Ectodermal cell (in vitro differentiated cells): ENCODE data around the gene NRARP.

Source experiments
- H3K27ac ChIP-seq: 2 replicates; pipeline ENCODE4 v1.7.0; 2013; ENCODE audit warnings: mild to moderate bottlenecking, low read depth, low read length; ENCODE audit not compliant: insufficient read depth, poor library complexity, severe bottlenecking
- H3K27me3 ChIP-seq: 2 replicates; pipeline ENCODE4 v1.7.0; 2013; ENCODE audit warnings: mild to moderate bottlenecking, low read length; ENCODE audit not compliant: insufficient read depth, control insufficient read depth, poor library complexity, severe bottlenecking
- H3K36me3 ChIP-seq: one replicate; pipeline ENCODE4 v1.7.0; 2013; ENCODE audit warnings: low read length; ENCODE audit not compliant: control insufficient read depth, insufficient read depth
- H3K4me1 ChIP-seq: one replicate; pipeline ENCODE4 v1.7.0; 2013; ENCODE audit warnings: low read length; ENCODE audit not compliant: control insufficient read depth, insufficient read depth
- H3K4me3 ChIP-seq: 2 replicates; pipeline ENCODE4 v1.7.0; 2013; ENCODE audit warnings: low read depth, low read length, control low read depth; ENCODE audit not compliant: insufficient read depth
- H3K9me3 ChIP-seq: 2 replicates; pipeline ENCODE4 v1.7.0; 2013; ENCODE audit warnings: mild to moderate bottlenecking, low read length, moderate library complexity; ENCODE audit not compliant: control insufficient read depth
- WGBS, 2 experiments: methylation state at CpG; one replicate each; pipeline ENCODE4 v1.1.7; 2013; ENCODE audit warnings: missing lambda C conversion rate in 2 of 2; 5-methylcytosine and 5-hydroxymethylcytosine counted together

NRARP gene

GRCh38 chr9:137304383-137305059 is 2.5 kb upstream of the NRARP start:
- WGBS, 2 experiments: 76 to 81% methylated on average over 16 of the region's 16 CpGs
- H3K27ac ChIP-seq: peak overlapping the region; percentile 63
- H3K36me3 ChIP-seq: no peaks in the 10 kb centered on the region
- H3K9me3 ChIP-seq: no peaks in the 10 kb centered on the region
- peaks cover 57% of the 10 kb centered on the region for H3K4me1 ChIP-seq
- H3K4me3 ChIP-seq: no peak overlapping the region
- H3K27me3 ChIP-seq: peaks cover 12% of the 10 kb centered on the region

- H3K27ac ChIP-seq: no peak overlapping the region
- WGBS, 2 experiments: 87 to 88% methylated on average over 22 of the region's 22 CpGs
- peaks cover 61% of the 10 kb centered on the region for H3K4me1 ChIP-seq
- H3K36me3 ChIP-seq: no peaks in the 10 kb centered on the region
- no peaks in the 10 kb centered on the region for H3K9me3 ChIP-seq
- H3K4me3 ChIP-seq: no peak overlapping the region
- peaks cover 12% of the 10 kb centered on the region for H3K27me3 ChIP-seq
These were observed 1.9 kb upstream of the NRARP start for GRCh38 chr9:137303893-137304382.

DNA sequence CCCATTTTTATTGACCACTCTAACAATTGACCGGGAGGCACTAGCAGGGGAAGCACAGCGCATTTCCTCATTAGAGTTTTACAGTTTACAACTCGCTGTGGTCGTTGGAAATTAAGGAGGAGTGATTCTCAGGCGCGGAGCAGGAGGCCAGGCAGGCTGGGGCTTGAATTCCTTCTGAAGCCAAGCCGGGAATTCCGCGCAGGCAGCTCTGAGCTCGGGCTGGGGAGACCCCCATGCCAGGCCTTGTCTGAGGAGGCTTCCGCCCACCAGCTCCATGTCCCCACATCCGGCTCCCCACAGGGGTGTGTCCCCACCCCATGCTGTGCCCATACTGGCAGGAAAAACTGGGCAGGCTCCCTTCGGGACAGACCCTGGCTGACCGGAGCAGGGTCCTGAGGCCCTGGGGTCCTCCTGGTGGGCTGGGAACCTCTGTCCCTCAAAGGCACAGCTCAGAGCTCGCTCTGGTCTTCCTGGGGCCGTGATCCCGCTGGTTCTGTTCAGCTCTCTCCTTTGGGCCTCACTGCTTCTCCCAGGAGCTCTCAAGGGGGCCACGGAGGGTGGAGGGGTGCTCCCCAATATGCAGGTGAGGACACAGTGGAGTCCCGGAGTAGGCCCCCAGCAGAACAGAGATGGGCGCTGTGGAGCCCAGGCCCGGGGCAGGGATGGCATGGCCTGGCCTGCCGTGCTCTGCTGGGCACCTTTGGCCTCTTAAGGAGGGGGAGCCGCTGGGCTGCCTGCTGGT is 1.3 kb upstream of the NRARP start:
- 54 to 58% methylated on average over 23 of the region's 23 CpGs for WGBS, 2 experiments
- H3K27ac ChIP-seq: peak overlapping the region; percentile 1
- no peaks in the 10 kb centered on the region for H3K9me3 ChIP-seq
- H3K4me3 ChIP-seq: peak overlapping the region; percentile 24
- peaks cover 16% of the 10 kb centered on the region for H3K27me3 ChIP-seq
- H3K36me3 ChIP-seq: no peaks in the 10 kb centered on the region
- peaks cover 67% of the 10 kb centered on the region for H3K4me1 ChIP-seq

DNA sequence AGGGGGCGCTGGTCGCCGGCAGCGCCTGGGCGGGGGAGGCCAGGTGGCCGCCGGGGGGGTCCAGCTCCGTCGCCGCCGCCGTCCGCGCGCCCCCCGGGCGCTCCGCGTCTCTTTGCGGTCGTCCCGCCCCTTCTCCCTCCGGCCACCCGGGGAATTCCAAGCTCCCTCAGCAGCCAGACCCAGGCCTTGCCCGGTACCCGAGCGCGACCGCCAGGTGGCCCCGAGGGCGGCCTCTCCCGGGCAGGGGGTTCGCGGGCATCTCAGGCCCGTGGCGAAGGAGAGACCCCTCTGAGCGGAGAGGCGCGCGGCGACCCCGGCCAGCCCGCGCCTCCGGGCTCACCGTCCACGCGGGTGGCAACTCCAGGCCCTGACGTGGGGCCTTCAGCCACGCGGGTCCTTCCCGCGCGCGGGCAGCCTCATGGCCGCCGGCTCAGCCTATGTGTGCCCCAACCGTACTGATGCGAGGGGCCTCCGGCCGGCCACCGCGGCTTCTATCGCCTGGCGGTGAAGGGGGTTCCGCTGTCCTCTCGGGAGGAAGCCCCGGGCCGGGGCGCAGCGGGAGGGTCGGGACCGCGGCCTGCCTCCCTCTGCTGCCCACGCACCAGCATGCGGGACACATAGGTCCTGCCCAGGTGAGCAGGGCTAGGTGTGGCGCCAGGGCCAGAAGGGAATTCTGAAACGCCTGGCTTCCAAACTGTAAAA is 529 bp upstream of the NRARP start:
- WGBS, 2 experiments: 4 to 5% methylated on average over 78 of the region's 78 CpGs
- H3K27me3 ChIP-seq: peaks cover 22% of the 10 kb centered on the region
- H3K27ac ChIP-seq: peak overlapping the region; percentile 1
- H3K4me3 ChIP-seq: peak overlapping the region; percentile 24
- no peaks in the 10 kb centered on the region for H3K9me3 ChIP-seq
- H3K4me1 ChIP-seq: peaks cover 71% of the 10 kb centered on the region
- no peaks in the 10 kb centered on the region for H3K36me3 ChIP-seq

DNA sequence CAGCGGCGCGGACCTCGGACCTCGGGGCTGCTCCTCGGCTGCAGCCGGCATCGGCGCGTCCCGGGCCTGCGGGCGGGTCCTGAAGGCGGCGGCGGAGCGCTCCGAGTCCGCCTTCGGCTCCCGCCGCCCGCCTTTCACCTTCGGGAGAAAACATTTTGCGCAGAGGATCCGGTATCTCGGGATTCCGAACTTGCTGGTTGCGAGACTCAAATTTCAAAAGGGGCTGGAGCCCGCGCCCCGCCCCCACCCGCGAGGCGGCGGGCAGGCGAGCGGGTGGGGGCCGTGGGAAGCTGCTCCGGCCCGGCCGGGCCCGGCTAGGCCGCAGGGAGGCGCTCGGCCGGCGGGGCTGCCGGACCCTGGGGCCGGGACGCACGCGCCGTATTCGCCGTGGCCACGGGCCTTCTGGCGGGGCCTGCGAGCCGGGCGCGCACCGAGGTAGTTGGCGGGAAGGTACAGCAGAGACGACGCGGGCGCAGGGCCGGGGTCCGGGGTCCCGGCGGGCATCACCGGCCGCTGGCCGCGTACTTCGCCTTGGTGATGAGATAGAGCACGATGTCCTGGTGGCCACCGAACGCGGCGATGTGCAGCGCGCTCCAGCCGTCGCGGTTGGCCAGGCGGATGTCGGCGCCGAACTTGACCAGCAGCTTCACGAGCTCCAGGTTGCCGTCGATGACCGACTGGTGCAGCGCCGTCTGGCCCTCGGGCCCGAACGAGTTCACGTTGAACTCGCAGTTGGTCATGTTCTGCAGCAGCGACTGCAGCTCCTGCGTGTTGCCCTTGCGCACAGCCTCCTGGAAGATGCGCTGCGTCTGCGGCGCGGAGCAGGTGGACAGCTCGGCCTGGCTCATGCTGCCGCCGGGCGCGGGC is 757 bp downstream of the NRARP start:
- 0% methylated on average over 115 of the region's 115 CpGs for WGBS, 2 experiments
- H3K27me3 ChIP-seq: peaks cover 35% of the 10 kb centered on the region
- no peaks in the 10 kb centered on the region for H3K9me3 ChIP-seq
- peaks cover 69% of the 10 kb centered on the region for H3K4me1 ChIP-seq
- H3K27ac ChIP-seq: peak overlapping the region; percentile 80
- H3K36me3 ChIP-seq: no peaks in the 10 kb centered on the region
- H3K4me3 ChIP-seq: peak overlapping the region; percentile 75

GRCh38 chr9:137300567-137301080 is 1.4 kb downstream of the NRARP start:
- peaks cover 65% of the 10 kb centered on the region for H3K4me1 ChIP-seq
- H3K9me3 ChIP-seq: no peaks in the 10 kb centered on the region
- peak overlapping the region; percentile 75 for H3K4me3 ChIP-seq
- peaks cover 42% of the 10 kb centered on the region for H3K27me3 ChIP-seq
- no peaks in the 10 kb centered on the region for H3K36me3 ChIP-seq
- H3K27ac ChIP-seq: peak overlapping the region; percentile 80
- WGBS, 2 experiments: 0 to 1% methylated on average over 25 of the region's 25 CpGs

- peaks cover 47% of the 10 kb centered on the region for H3K27me3 ChIP-seq
- 1 to 2% methylated on average over 15 of the region's 16 CpGs for WGBS, 2 experiments
- H3K4me3 ChIP-seq: peak overlapping the region; percentile 75
These were observed 2.1 kb downstream of the NRARP start for GRCh38 chr9:137299938-137300337.

DNA sequence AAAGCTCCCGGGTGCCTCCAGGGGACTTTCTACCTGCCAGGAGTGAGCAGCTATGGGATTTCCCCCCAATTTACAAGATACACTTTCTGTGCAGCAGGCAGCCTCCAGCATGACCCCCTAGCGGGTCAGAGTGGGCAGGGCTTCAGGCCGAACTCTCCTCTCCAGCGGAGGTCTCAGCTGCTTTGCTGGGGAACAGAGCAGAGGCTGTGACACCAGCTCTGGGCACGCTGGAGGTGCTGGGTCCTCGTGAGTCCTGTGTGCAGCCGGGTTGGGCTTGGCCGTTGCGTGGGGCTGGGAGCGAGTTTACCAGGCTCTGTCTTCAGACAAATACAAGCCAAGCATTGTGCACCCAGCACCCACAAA is 2.9 kb downstream of the NRARP start:
- Histone ChIP-seq H3K27me3 (peaks cover 55% of the 10 kb centered on the region), H3K36me3 (no peaks in the 10 kb centered on the region), H3K4me1 (peaks cover 52% of the 10 kb centered on the region), H3K9me3 (no peaks in the 10 kb centered on the region), H3K4me3 (peak overlapping the region; percentile 75), H3K27ac (no peak overlapping the region)
- WGBS, 2 experiments: 3 to 5% methylated on average over 10 of the region's 10 CpGs

More at GRCh38 chr9:137299938-137300337, 2.1 kb downstream of the NRARP start:
- H3K4me1 ChIP-seq: peaks cover 59% of the 10 kb centered on the region
- no peaks in the 10 kb centered on the region for H3K9me3 ChIP-seq
- no peak overlapping the region for H3K27ac ChIP-seq
- no peaks in the 10 kb centered on the region for H3K36me3 ChIP-seq

- H3K27me3 ChIP-seq: peaks cover 56% of the 10 kb centered on the region
- 29 to 32% methylated on average over 24 of the region's 24 CpGs for WGBS, 2 experiments
- peak overlapping the region; percentile 75 for H3K4me3 ChIP-seq
- H3K9me3 ChIP-seq: no peaks in the 10 kb centered on the region
- peaks cover 46% of the 10 kb centered on the region for H3K4me1 ChIP-seq
- H3K27ac ChIP-seq: no peak overlapping the region
- H3K36me3 ChIP-seq: no peaks in the 10 kb centered on the region
These were observed 3.5 kb downstream of the NRARP start for GRCh38 chr9:137298401-137299202.
